Heart left ventricle (tissue), 13 donors: ENCODE results near the gene IFIT3.

ENCODE experiments used
- POLR2A ChIP-seq, 2 donors: fragments of 450-650 bp; IDR thresholded peaks; one replicate each; pipeline ENCODE4 v1.6.1; 2017; ENCODE audit warnings: antibody characterized with exemption in 2 of 2, mild to moderate bottlenecking in 2 of 2, moderate library complexity in 2 of 2
- TF ChIP-seq, protein P1 (sequence below), 12 donors: fragments of 200-600 bp; sonication (generic) in 4 of 12; IDR thresholded peaks; one replicate each; pipeline versions ENCODE4 v1.5.0 to v1.8.0; 2018 to 2022; ENCODE audit warnings: antibody characterized with exemption in 12 of 12, mild to moderate bottlenecking in 5 of 12
- donor health status: ischemic (EF 13 %, LVEDD 7.1; RV severe dilation, severe dysfunction).
- donor health status: DM: no; HTN: yes; CAD: no.
- donor health status: DM: no; HTN: no; CAD: no.
- donor health status: ischemic (EF 25% LVEDD 6.9; RV normal size, moderate dysfunction).
- donor health status: ischemic (EF 25% LVEDD 5.7; RV mildly dilated, moderate dysfunction).
- donor health status: ischemic (EF 35%, LVEDD 5.7; RV mildly dilated, moderate dysfunction).
- donor health status: nonischemic (EF 11% LVEDD 7.7; RV severe dilation, severe dysfunction).
- donor health status: DM: yes; HTN: yes; CAD: no.
- donor health status: PGD.
- donor health status: ischemic (EF 29% LVEDD 5.4; RV normal size, mild dysfunction).
- donor health status: nonischemic (EF 23%, LVEDD 6.1; RV moderate dilation, normal function).

- TF ChIP-seq, protein P1, sequence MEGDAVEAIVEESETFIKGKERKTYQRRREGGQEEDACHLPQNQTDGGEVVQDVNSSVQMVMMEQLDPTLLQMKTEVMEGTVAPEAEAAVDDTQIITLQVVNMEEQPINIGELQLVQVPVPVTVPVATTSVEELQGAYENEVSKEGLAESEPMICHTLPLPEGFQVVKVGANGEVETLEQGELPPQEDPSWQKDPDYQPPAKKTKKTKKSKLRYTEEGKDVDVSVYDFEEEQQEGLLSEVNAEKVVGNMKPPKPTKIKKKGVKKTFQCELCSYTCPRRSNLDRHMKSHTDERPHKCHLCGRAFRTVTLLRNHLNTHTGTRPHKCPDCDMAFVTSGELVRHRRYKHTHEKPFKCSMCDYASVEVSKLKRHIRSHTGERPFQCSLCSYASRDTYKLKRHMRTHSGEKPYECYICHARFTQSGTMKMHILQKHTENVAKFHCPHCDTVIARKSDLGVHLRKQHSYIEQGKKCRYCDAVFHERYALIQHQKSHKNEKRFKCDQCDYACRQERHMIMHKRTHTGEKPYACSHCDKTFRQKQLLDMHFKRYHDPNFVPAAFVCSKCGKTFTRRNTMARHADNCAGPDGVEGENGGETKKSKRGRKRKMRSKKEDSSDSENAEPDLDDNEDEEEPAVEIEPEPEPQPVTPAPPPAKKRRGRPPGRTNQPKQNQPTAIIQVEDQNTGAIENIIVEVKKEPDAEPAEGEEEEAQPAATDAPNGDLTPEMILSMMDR (IDR thresholded peaks at IDR 0.05) = no peak
- TF ChIP-seq POLR2A (IDR thresholded peaks at IDR 0.05) = no peak
These were observed 17.5 kb upstream of the IFIT3 start for GRCh38 chr10:89310056-89310893.
